ENCODE measurements around the gene WDR91. TPM values are rescaled to one million over a fixed set of nuclear protein-coding genes. Genes with fewer than 3 reads are reported as not detected.

Gene WDR91
- total RNA-seq, 1 experiment from 2014 or later, result 7.0 TPM

GRCh38 chr7:135186841-135187253 lies 24.5 kb downstream of the WDR91 start:
- POLR2A ChIA-PET (ENCODE audit: low non-redundant PET), result no interaction called here

GRCh38 chr7:135186261-135186540 lies 25.1 kb downstream of the WDR91 start:
- POLR2A ChIA-PET (ENCODE audit: low non-redundant PET), result no interaction called here
- no peak for TF ChIP-seq EZH2 (IDR thresholded peaks at IDR 0.05; ENCODE audit: borderline replicate concordance, low read depth, low read length, poor library complexity, severe bottlenecking)
- no peak for TF ChIP-seq CTCF (conservative IDR thresholded peaks at IDR 0.05; ENCODE audit: low read depth, low read length)
- Histone ChIP-seq H3K9me3 (ENCODE audit: low read depth, low read length, poor library complexity, severe bottlenecking) (peaks cover 12% of the 10 kb centered on the region), H3K4me3 (ENCODE audit: low read depth, low read length, poor library complexity, severe bottlenecking) (no peak overlapping the region), H3K27ac (ENCODE audit: low read depth, low read length, poor library complexity, severe bottlenecking) (no peak overlapping the region), H3K27me3 (replicated peaks; ENCODE audit: insufficient read depth, low read depth, low read length, poor library complexity) (no peaks in the 10 kb centered on the region), H3K36me3 (ENCODE audit: insufficient read depth, low read length, poor library complexity, severe bottlenecking) (no peaks in the 10 kb centered on the region), H3K4me1 (ENCODE audit: insufficient read depth, low read length, poor library complexity, severe bottlenecking) (no peaks in the 10 kb centered on the region)
- BruUV-seq (replicated peaks), result no TSS peak
- intact Hi-C loops (cut with micrococcal nuclease; ENCODE audit: unreplicated experiment), result no loop called here
- CTCF ChIA-PET, result no interaction called here
- no peak for DNase-seq (ENCODE audit: low spot score)

More at GRCh38 chr7:135186841-135187253, 24.5 kb downstream of the WDR91 start:
- no TSS peak for BruUV-seq (replicated peaks)
- CTCF ChIA-PET, result no interaction called here
- H3K27me3 ChIP-seq (replicated peaks; ENCODE audit: insufficient read depth, low read depth, low read length, poor library complexity), result no peaks in the 10 kb centered on the region
- H3K36me3 ChIP-seq (ENCODE audit: insufficient read depth, low read length, poor library complexity, severe bottlenecking), result no peaks in the 10 kb centered on the region
- H3K4me3 ChIP-seq (ENCODE audit: low read depth, low read length, poor library complexity, severe bottlenecking), result no peak overlapping the region
- H3K27ac ChIP-seq (ENCODE audit: low read depth, low read length, poor library complexity, severe bottlenecking), result no peak overlapping the region
- H3K4me1 ChIP-seq (ENCODE audit: insufficient read depth, low read length, poor library complexity, severe bottlenecking), result no peaks in the 10 kb centered on the region
- intact Hi-C loops (cut with micrococcal nuclease; ENCODE audit: unreplicated experiment), result no loop called here
- no peak for TF ChIP-seq CTCF (conservative IDR thresholded peaks at IDR 0.05; ENCODE audit: low read depth, low read length)
- TF ChIP-seq EZH2 (IDR thresholded peaks at IDR 0.05; ENCODE audit: borderline replicate concordance, low read depth, low read length, poor library complexity, severe bottlenecking), result no peak
- DNase-seq (ENCODE audit: low spot score), result no peak
- H3K9me3 ChIP-seq (ENCODE audit: low read depth, low read length, poor library complexity, severe bottlenecking), result peaks cover 5% of the 10 kb centered on the region

- Histone ChIP-seq H3K4me1 (ENCODE audit: insufficient read depth, low read length, poor library complexity, severe bottlenecking) (no peaks in the 10 kb centered on the region), H3K27ac (ENCODE audit: low read depth, low read length, poor library complexity, severe bottlenecking) (no peak overlapping the region), H3K36me3 (ENCODE audit: insufficient read depth, low read length, poor library complexity, severe bottlenecking) (no peaks in the 10 kb centered on the region), H3K9me3 (ENCODE audit: low read depth, low read length, poor library complexity, severe bottlenecking) (peaks cover 17% of the 10 kb centered on the region), H3K4me3 (ENCODE audit: low read depth, low read length, poor library complexity, severe bottlenecking) (no peak overlapping the region), H3K27me3 (replicated peaks; ENCODE audit: insufficient read depth, low read depth, low read length, poor library complexity) (no peaks in the 10 kb centered on the region)
- DNase-seq (ENCODE audit: low spot score), result no peak
- ChIA-PET CTCF (no interaction called here), POLR2A (ENCODE audit: low non-redundant PET) (no interaction called here)
- intact Hi-C loops (cut with micrococcal nuclease; ENCODE audit: unreplicated experiment), result no loop called here
- TF ChIP-seq CTCF (conservative IDR thresholded peaks at IDR 0.05; ENCODE audit: low read depth, low read length) (no peak), EZH2 (IDR thresholded peaks at IDR 0.05; ENCODE audit: borderline replicate concordance, low read depth, low read length, poor library complexity, severe bottlenecking) (no peak)
- no TSS peak for BruUV-seq (replicated peaks)
These were observed 25.7 kb downstream of the WDR91 start for GRCh38 chr7:135185471-135186260.

All from A673 (cell line).